HuH-7.5 (cell line): ENCODE measurements around the gene NCSTN.

Source experiments
- DNase-seq: peaks from one replicate; pipeline ENCODE4 v3.0.0; 2011; ENCODE audit warnings: low spot score

NCSTN gene

DNA sequence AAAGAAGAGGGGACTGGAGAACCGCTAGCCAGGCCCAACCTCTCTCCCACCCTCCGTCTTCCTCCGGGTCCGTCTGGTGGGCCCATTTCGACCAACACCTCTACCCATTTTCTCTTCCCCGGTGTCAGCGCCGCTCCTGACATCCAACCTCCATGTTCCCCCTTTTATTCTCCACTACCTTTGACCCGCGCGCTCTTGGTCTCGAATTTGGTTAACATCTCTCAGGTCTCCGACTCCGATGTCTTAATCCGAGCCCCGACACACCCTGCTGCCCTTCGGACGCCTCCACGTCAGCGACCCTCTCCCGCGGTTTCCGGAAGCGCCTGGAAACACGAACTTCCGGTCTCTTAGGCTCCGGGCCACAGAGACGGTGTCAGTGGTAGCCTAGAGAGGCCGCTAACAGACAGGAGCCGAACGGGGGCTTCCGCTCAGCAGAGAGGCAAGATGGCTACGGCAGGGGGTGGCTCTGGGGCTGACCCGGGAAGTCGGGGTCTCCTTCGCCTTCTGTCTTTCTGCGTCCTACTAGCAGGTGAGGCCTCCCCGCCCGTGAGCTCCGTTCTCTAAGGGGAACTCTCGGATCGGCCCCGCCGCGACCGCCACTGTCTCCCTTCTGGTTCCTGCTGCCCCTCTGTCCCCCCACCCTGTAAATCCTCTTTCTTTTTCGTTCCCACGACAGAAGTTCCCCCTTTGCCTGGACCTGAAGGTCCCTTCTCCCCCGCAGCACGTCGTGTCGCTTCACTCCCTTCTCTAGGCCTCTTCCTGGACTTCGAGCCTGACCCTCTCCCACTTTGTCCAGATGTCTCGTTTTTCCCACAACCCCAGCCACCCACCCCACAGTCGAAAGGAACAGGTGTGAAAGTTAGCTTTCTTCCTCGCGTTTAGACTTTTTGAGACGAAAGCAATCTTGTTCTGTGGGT, at the start of gene NCSTN, which contains the start of gene COPA:
TSS of gene NCSTN (plus strand) at position 431 of the 917 bp plus-strand sequence. CDS start at position 445, 14 bp downstream.
TSS of gene COPA (minus strand) at position 298 of the 917 bp plus-strand sequence. CDS start at position 218, 80 bp downstream.
- peak; percentile 65 for DNase-seq

DNA sequence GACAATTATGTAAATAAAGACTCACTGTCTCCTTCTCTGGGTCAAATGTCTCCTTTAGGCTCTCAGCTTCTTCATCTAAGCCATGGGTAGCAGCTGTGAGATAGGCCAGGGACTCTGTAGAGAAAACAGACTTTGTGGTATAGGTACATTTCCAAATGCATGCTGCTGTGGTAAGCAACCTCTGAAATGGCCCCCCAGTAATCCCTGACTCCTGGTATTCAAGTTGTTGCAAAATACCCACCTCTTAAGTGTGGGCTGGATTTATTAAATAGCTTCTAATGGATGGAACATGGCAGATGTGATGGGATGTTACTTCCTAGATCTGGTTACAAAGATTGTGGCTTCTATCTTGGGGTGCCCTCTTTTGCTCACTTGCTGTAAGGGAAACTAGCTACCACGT, 47.1 kb upstream of the NCSTN start:
- DNase-seq = no peak

DNA sequence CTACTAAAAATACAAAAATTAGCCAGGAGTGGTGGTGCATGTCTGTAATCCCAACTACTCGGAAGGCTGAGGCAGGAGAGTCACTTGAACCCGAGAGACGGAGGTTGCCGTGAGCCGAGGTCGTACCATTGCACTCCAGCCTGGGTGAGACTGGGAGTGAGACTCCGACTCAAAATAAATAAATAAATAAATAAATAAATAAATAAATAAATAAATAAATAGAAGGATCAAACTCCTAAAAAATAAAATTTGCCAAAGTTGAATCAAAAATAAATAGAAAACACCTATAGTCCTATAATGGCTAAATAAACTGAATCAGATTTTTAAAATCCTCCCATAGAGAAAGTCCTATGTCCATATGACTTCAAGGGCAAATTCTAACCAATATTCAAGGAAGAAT, 43.0 kb upstream of the NCSTN start:
- no peak for DNase-seq

DNA sequence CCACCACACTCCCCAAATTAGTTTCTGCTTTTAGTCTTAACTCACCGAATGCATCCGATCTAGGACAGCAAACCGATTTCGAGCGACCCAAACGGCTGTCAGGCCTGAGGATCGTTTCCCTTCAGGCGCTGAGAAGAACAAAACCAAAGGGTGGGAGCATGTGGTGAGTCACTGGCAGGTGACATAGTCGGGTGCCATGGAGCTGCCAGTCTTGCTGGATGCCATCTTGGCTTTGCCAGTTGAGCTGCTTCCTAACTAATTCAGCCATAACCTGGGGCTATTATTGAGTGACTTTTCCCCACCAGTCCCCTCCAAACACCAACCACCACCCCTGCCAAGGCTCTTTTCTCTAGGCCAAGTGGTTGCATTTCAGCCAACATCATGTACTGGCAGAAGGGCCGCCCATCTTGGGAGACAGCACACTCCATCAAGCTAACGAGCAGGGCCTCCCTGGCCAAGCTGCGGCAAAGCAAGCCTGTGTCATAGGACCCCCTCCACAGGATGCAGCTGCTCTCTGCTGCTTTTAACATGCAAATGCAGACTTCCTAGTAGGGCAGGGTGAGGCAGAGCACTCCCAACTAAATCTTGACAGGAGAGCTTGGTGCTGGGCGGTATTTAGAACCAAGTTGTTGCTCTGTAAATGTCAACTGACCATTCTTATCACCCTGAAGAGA, 35.9 kb upstream of the NCSTN start:
- no peak for DNase-seq

DNA sequence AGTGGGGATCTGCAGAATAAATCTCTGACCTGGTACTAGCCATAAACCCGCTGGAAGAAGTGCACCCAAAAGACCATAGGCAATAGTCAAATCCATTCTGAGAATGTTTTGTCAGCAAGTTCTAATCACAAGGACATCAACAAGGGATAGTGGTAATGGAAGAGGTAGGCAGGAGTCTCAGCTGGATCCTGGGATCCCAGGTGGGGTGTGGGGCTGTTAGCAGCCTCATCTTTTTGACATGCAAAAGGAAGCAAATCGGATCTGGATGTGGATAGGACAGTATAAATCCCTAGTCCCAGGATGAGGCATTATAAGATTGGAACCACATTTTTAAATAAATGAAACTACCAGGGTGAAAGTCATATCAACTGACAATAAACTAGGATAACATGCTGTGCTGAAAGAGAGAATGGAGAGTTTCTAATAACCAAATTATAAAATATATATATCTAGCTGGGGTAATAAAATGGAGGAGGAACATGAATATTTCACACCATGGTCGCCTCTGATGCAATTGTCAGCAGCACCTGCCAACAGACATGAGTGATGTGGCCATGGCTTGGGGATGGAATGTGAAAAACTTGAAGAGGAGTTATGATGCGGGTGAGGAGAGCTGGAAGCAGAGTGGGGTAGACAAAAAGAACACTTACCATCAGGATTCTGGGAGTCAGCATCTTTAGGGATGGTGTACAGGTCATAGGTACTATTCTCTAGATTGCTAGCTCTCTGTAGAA, 34.6 kb upstream of the NCSTN start:
- no peak for DNase-seq

DNA sequence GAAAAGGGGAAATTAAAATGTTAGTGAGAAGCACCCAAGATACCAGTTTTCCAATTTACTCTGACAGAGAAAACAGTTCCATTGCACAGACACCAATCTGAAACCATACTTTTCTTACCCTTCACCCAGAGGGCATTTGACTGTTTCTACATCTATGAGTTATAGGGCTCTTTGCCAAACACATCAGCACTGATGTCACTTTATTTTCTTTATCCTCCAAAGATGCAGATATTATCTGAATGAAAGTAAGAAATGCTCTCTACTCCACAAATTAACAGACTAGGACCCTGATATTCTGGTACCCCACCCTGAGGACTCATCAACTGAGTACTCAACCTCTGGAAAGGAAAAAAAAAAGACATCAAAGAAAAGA, 34.0 kb upstream of the NCSTN start:
- DNase-seq = no peak

DNA sequence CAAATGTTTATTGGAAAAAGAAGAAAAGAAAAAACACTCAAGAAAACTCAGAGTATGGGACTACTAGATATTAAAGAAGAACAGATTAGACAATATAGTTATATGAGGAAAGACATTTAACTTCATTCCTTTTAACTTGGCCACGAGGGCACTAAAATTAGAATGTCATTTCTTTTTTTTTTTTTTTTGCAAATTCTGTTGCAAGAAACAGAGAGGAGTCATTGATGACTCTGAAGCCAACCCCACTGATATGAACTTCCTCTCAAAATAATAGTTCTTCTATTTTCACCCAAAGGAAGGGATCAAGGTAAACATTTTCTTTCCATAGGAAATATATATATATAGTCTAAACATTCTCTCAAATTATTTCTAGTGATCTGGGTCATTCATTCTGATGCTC, 33.6 kb upstream of the NCSTN start:
- no peak for DNase-seq

DNA sequence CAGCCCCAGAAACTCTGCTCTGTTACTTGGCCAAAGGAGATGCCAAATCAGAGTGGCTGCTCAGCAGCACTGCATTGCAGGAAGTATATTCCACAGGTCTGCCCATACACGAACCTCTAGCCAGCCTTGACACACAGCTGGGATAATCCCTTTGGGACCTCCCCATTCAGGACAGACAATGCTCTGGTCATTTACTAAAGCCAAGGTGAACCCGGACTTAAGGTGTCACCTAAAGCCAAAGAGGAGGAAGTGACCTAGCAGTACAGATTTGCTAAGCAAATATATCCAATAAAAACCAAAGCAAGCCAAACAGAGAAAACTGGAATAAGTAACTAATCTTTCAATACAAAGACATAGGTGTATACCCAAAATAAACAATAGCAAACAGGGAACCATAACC, 27.8 kb upstream of the NCSTN start:
- no peak for DNase-seq

DNA sequence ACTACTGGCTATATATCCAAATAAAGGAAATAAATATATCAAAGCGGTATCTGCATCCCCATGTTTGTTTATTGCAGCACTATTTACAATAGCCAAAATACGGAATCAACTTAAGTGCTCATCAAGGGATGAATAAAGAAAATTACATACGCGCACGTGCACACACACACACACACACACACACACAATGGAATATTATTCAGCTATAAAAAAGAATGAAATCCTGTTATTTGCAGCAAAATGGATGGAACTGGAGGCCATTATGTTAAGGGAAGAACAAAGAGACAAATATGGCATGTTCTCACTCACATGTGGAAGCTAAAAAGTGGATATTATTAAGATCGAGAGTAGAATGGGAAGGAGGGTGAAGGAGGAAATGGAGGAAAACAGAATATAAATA, 20.4 kb upstream of the NCSTN start:
- DNase-seq = no peak

DNA sequence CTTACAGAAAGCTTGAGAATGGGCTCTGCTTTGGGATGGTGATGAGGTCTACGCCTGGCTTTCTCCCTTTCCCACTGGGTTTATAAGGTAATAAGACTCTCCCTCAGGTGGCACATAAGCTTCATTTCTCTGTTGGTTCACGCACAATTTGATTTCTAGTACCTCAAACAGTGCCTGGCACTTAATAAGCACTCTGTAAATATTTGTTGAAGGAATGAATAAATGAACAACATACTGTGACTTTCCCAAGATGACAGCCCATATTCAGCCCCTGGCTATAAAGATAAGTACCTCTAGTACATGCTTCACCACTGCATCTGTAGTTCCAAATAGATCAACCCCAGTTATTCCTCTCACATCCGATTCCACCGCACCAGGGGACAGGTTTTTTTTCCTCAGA, 17.9 kb upstream of the NCSTN start:
- no peak for DNase-seq

DNA sequence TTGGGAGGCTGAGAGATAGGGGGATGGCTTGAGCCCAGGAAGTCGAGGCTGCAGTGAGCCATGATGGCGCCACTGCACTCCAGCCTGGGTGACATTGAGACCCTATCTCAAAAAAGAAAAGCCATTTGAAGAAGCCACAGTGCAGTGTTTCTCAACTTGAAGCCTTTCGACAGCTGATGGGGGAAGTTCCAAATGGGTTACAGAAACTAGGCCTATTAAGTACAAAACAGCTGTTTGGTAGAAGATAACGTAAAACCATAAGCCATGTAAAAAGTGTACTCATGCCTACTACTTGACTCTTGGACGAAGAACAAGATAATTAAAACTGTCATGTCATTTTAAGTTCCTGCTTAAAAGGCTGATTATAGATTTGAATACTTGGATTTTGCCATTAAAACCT, 16.8 kb upstream of the NCSTN start:
- no peak for DNase-seq

DNA sequence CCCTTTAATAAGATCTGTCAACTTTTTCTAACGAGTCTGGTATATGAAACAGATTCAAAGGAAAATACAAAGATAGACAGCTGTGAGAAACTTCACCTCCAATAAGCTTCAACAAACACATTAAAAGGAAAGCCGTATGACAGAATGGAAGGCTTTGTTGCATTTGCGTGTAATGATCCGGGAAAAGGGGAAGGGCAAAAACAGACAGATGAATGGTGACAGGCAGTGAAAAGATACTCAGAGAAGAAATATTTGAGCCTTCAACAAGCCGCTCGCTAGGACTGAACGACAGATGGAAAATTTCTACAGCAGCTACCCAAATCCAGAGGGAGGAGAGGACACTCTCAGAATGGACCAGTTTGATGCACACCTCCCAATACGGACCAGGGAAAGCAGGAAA, 15.0 kb upstream of the NCSTN start:
- DNase-seq = no peak

DNA sequence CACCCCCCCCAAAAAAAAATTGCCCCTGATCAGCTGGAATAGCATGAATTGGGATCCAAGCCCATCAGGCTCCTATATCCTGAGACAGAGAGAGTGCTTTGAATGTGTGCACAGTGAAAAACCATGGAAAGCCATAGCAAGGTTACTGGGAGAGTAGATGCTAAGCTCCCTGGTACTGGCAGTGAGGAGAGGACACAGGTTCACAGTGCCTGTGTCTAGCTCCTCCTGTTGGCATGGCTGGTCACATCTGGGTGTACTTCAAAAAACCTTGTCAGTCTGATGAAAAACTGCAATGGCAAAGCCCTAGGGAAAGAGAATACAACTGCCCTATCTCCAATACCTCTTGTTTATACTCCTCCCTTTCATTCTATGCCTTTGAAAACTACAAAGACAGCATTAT, 13.1 kb upstream of the NCSTN start:
- no peak for DNase-seq

DNA sequence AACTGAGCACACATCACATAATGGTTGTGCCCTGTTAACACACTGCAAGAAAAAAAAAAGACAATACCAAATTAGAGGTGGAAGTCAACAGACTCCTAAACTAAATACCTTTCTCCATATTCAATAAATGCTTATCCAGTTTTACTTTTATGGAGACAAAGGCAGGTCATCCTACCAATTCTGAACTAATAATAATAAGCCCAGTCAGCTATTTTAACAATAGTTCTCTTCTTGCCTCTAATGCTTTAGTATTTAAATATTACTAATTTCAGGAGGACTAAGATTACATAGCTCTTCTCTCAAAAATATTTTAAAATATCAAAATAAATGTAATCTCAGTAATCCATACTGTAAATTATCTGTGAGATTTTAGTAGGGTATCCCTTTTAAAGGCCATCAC, 10.7 kb upstream of the NCSTN start:
- DNase-seq = no peak

DNA sequence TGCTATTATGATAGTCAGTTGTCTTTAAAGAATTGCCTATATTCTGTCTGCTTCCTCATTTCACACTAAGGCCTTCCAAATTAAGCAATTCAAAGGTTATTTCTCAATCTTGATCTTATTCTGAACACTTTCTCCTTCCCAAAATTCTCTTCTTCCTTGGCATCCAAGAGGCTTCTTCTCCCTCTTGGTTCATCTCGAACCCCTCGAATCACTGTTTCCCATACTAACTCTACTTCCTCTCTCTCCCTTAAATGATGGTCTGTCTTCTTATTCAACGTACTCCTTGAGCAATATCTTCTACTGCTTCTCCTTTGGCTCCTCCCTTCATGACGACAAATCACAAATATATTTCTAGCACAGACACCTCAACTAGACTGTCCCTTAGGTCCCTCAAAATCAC, 4.6 kb upstream of the NCSTN start:
- DNase-seq = no peak

DNA sequence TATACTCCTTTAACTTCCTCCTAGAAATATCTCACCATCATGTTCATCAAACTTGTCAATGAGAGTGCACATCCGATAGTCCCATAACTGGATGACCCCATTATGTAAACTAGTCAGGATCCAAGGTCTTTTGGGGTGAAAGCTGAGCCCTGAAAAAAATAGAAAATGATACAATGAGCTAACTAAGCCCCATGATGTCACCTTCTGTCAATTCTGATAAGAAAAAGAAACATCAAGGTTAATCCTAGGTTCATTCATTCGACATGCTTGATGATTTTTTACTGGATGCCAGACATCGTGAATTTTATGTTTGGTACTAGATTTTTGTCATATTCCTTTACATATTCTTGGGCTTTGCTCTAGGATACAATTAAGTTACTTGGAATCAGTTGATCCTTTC, 3.0 kb upstream of the NCSTN start:
- no peak for DNase-seq

DNA sequence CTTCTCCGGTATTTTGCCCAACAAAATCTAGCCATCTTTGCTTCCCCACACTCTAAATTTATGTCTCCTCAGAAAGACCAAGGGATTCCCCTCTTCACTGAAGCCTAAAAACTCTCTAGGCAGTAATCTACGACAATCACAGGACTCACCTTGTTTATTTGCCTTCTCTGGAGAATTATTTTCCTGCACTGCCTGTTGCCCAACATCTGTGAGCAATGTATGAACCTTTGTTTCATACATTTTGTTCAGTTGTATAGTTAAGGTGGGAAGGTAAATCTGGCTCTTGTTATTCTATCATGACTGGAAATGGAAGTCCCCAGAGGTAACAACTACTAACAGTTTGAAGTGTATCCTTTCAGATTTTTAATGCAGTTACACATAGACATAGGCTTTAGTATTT, 2.3 kb upstream of the NCSTN start:
- no peak for DNase-seq

DNA sequence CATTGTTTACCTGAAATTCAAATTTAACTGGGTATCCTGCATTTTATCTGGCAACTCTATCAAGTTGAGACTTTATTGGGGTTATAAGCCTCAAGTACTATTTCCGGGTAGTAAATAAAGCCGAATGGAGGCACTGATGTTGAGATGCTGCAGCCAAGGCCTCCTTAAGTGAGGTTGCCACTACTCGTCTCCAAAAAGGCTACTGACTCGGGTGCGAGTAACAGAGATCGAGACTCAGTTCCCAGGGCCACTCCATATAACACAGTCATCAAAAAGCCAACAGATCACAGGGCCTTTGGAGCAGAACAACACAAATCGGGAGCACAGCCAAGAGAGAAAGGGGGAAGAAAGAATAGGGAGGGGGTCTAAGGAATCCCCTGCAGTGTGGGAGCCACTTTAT, 657 bp upstream of the NCSTN start:
- no peak for DNase-seq

DNA sequence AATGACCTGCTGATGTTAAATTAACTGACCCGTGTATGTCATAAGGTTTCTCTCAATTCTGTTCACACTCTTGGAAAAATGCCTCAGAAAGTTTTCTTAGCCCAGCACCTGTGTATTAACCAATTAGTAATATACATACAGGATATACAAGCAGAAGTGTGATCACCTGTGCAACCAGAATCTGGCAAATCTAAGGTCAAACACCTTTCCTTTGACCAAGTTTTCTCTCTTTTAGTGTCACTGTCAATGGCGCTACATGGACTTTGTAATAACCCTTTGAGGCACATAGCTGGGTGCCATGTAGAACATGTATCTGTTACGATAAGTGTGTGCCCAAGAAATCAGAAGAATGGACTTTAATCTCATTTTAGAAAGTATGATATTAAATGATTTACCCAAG, 1.1 kb downstream of the NCSTN start:
- no peak for DNase-seq

DNA sequence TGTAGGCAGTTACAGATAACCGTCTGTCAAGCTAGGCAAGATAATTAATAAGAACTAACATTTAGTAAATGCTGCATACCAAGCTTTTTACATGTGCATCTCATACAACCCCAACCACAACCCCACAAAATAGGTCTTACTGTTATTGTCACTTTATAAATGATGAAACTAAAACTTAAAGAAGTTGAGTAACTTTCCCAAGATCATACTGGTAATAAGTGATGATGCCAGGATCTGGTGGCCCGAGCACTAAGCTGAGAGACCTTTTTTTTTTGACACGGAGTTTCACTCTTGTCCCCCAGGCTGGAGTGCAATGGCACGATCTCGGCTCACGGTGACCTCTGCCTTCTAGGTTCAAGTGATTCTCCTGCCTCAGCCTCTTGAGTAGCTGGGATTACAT, 1.8 kb downstream of the NCSTN start:
- no peak for DNase-seq

DNA sequence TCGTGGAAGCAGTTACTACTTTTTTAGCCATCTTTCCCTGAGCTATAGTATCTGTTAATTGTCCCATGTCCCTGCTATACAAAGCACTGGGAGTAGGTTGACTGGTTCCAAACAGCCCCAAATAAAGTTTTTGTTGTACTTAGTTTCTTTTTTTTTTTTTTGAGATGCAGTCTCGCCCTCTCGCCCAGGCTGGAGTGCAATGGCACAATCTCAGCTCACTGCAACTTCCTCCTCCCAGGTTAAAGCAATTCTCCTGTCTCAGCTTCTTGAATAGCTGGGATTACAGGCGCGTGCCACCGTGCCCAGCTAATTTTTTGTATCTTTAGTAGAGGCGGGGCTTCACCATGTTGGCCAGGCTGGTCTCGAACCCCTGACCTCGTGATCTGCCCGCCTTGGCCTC, 3.3 kb downstream of the NCSTN start:
- no peak for DNase-seq

DNA sequence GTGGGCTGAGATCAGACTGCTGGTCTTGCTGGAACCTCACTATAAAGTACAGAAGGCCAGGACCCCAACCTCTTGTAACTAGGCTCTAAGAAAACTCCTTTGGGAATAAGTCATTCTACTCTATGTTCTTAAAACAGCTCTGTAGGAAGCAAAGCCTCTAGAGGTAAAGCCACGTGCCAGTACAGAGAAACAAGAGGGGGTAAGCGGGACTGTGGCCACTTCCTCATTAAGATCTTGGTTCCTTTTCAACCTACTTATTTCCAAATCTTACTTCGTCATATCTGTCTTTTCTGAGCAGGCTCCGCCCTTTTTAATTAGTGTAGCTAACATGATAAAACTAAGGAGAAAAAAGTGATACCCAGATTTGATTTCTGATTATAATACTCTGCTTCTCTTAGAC, 3.8 kb downstream of the NCSTN start:
- DNase-seq = no peak

DNA sequence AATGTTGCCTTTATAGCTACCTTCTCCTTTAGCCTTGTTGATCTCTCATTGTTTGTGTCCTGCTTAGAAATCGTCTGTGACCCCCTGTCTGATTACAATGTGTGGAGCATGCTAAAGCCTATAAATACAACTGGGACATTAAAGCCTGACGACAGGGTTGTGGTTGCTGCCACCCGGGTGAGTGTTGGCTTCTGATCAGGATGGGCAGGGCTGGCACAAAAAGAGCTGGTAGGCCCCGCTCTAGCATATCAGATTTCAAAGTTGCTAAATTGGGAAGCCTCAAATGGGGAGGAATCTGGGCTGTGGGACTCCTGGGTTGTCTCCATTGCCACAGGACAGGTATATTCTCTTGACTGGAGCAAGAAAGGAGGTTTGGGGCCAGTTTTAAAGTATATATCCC, 8.4 kb downstream of the NCSTN start:
- no peak for DNase-seq
